ENCODE measurements around the gene KRTAP5-2. TPM values are rescaled to one million over a fixed set of nuclear protein-coding genes. Genes with fewer than 3 reads are reported as not detected.
A peak's percentile ranks its signal among the peaks of the same experiment; 100 is the strongest.

KRTAP5-2 gene
- total and polyA plus RNA-seq, 9 of the 15 experiments (the other 6 are each of a cell fraction or from before 2014, with no cell fraction given), result not detected

DNA sequence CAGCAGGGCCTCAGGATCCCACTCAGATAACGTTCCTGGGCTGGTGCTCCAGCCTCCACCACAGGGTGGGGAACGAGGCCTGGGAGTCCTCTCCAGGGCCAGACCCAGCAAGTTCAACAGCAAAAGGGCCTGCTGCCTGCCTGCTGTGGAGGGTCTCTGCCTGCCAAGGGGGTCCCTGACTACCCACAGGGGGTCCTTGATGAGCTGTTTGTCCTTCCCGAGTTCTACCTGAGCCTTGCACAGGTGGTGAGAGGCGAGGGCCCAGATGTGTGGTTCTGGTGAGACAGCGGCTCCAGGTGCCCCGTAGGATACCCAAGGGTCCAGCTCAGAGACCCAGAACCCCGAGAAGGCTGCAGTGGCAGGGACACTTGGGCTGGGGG lies 30.4 kb downstream of the KRTAP5-2 start (continued):
- 0 out of 2 replicates have a peak, but pooled peaks have one; percentile 24 for TF ChIP-seq SP1 (CRISPR knock-in tag; IDR thresholded peaks at IDR 0.05)

- 9% methylated on average over 13 of the region's 13 CpGs for WGBS (ENCODE audit: insufficient coverage, low coverage, missing lambda C conversion rate)
- no peak overlapping the region for H3K9ac ChIP-seq (ENCODE audit: insufficient read depth in 1 of 2, low read depth in 2 of 2, low read length in 2 of 2)
- no peaks in the 10 kb centered on the region for H3K9me3 ChIP-seq (replicated peaks; ENCODE audit: control insufficient read depth, insufficient read depth, low read depth, low read length)
- TF ChIP-seq PCBP2 (IDR thresholded peaks at IDR 0.05; ENCODE audit: low read depth, low read length, poor library complexity, severe bottlenecking) (no peak), CTCF (IDR thresholded peaks at IDR 0.05 in 2 of 3, conservative IDR thresholded peaks at IDR 0.05 in 1 of 3; ENCODE audit: insufficient read depth in 2 of 3, low read depth in 1 of 3, low read length in 3 of 3) (peak in 1 of 3 experiments; percentile 10; a peak in 1 of 6 replicates)
- peaks cover 0 to 20% of the 10 kb centered on the region in 2 experiments; a peak in 2 of 5 replicates for H3K27me3 ChIP-seq (ENCODE audit: control insufficient read depth in 2 of 2, insufficient read depth in 2 of 2, low read length in 2 of 2)
- no peak for ATAC-seq
- peaks cover 3% of the 10 kb centered on the region for H3K9me1 ChIP-seq (ENCODE audit: control insufficient read depth, insufficient read depth, low read length)
- BruUV-seq (replicated peaks), result no TSS peak
- no peak for DNase-seq (ENCODE audit: extremely low read depth in 1 of 4, low spot score in 3 of 4)
- no peak overlapping the region for H3K27ac ChIP-seq (ENCODE audit: extremely low read depth, low read depth, low read length)
- peaks cover 60% of the 10 kb centered on the region for H4K20me1 ChIP-seq (replicated peaks; ENCODE audit: control insufficient read depth, insufficient read depth, low read length)
- no peaks in the 10 kb centered on the region for H3K36me3 ChIP-seq (ENCODE audit: control insufficient read depth, insufficient read depth, low read length)
- intact Hi-C loops (cut with micrococcal nuclease) (no loop called here), in situ Hi-C loops (cut with MboI) (no loop called here)
- H2AFZ ChIP-seq (ENCODE audit: low read depth, low read length), result no peak overlapping the region
- no peak for FAIRE-seq
- H3K4me1 ChIP-seq (replicated peaks in 1 of 2; ENCODE audit: control insufficient read depth in 2 of 2, insufficient read depth in 2 of 2, low read length in 2 of 2), result peaks cover 0 to 54% of the 10 kb centered on the region in 2 experiments; a peak in 3 of 5 replicates
- H3K4me2 ChIP-seq (ENCODE audit: insufficient read depth, low read length), result no peak overlapping the region
- H3K4me3 ChIP-seq, result no peak overlapping the region
- H3K79me2 ChIP-seq (ENCODE audit: control insufficient read depth, insufficient read depth, low read length), result no peaks in the 10 kb centered on the region
- CTCF ChIA-PET (ENCODE audit: low intra/inter-chr PET ratio), result no interaction called here
- POLR2A ChIA-PET, result interaction anchor here (0.7 to 1.6 kb wide), 5 partner anchors 7 to 177 kb away, joined by 3 to 5 read pairs (median 4); partner anchors contain the start of gene BRSK2
Observed at GRCh38 chr11:1567052-1567720, 30.9 kb downstream of the KRTAP5-2 start.

Data from K562 (cell line).